OCI-LY1 (cell line): ENCODE measurements around the gene TMEM114.

Experiments used
- H2AFZ ChIP-seq: fragments of 200-600 bp; sonication (generic), shearing (Covaris generic); 2 replicates; pipeline ENCODE4 v1.6.0; 2014; ENCODE audit warnings: antibody characterized with exemption, mild to moderate bottlenecking, low read length
- H3F3A ChIP-seq: fragments of 200-600 bp; sonication (generic), shearing (Covaris generic); 2 replicates; pipeline ENCODE4 v1.6.0; 2014; ENCODE audit warnings: mild to moderate bottlenecking, antibody characterized with exemption, low read length, moderate library complexity; ENCODE audit not compliant: insufficient read depth
- H3K27ac ChIP-seq: fragments of 200-600 bp; sonication (generic); 2 replicates; pipeline ENCODE4 v1.5.1; 2014; ENCODE audit warnings: low read length, mixed run types, mild to moderate bottlenecking, low read depth; ENCODE audit not compliant: poor library complexity, severe bottlenecking
- H3K27me3 ChIP-seq: fragments of 200-600 bp; sonication (generic); 2 replicates; pipeline ENCODE4 v1.6.0; 2014; ENCODE audit warnings: antibody characterized with exemption, mild to moderate bottlenecking, low read length, moderate library complexity; ENCODE audit not compliant: insufficient read depth
- H3K36me3 ChIP-seq: fragments of 200-600 bp; sonication (generic); 2 replicates; pipeline ENCODE4 v1.6.1; 2014; ENCODE audit warnings: mild to moderate bottlenecking, antibody characterized with exemption, low read length, moderate library complexity, mixed read lengths; ENCODE audit not compliant: insufficient read depth
- H3K4me1 ChIP-seq: fragments of 200-600 bp; sonication (generic); 2 replicates; pipeline ENCODE4 v1.5.1; 2014; ENCODE audit warnings: mild to moderate bottlenecking, low read length, moderate library complexity; ENCODE audit not compliant: insufficient read depth, severe bottlenecking
- H3K4me2 ChIP-seq: fragments of 200-600 bp; sonication (generic), shearing (Covaris generic); 2 replicates; pipeline ENCODE4 v1.6.1; 2014; ENCODE audit warnings: low read length
- H3K4me3 ChIP-seq: fragments of 200-600 bp; sonication (generic); 2 replicates; pipeline ENCODE4 v1.5.1; 2014; ENCODE audit warnings: low read length, low read depth, mild to moderate bottlenecking, mixed read lengths; ENCODE audit not compliant: poor library complexity, severe bottlenecking
- H3K79me2 ChIP-seq: fragments of 200-600 bp; shearing (Covaris generic); 2 replicates; pipeline ENCODE4 v1.6.1; 2016; ENCODE audit warnings: mixed run types, low read length, mixed read lengths; ENCODE audit not compliant: insufficient read depth
- H3K9ac ChIP-seq: fragments of 200-600 bp; sonication (generic), shearing (Covaris generic); 2 replicates; pipeline ENCODE4 v1.6.1; 2014; ENCODE audit warnings: mild to moderate bottlenecking, low read length, mixed read lengths
- H3K9me2 ChIP-seq: fragments of 200-600 bp; sonication (generic), shearing (Covaris generic); 2 replicates; pipeline ENCODE4 v1.6.1; 2014; ENCODE audit warnings: low read depth, mild to moderate bottlenecking, low read length, mixed read lengths
- H3K9me3 ChIP-seq: fragments of 200-600 bp; shearing (Covaris generic); 2 replicates; pipeline ENCODE4 v1.6.1; 2014; ENCODE audit warnings: low read length, mixed read lengths
- H4K20me1 ChIP-seq: fragments of 200-600 bp; sonication (generic), shearing (Covaris generic); 2 replicates; pipeline ENCODE4 v1.6.0; 2016; ENCODE audit warnings: mild to moderate bottlenecking, low read length; ENCODE audit not compliant: insufficient read depth
- CTCF ChIP-seq: fragments of 200-600 bp; sonication (generic), shearing (Covaris generic); IDR thresholded peaks from 2 replicates; pipeline ENCODE4 v1.5.1; 2017; ENCODE audit warnings: mild to moderate bottlenecking, antibody characterized with exemption, low read length, moderate library complexity, mixed read lengths
- EZH2 ChIP-seq: fragments of 200-600 bp; sonication (generic), shearing (Covaris generic); IDR thresholded peaks from 2 replicates; pipeline ENCODE4 v1.8.0; 2017; ENCODE audit warnings: borderline replicate concordance, mixed run types, mild to moderate bottlenecking, antibody characterized with exemption, low read length, moderate library complexity, mixed read lengths

Gene TMEM114

DNA sequence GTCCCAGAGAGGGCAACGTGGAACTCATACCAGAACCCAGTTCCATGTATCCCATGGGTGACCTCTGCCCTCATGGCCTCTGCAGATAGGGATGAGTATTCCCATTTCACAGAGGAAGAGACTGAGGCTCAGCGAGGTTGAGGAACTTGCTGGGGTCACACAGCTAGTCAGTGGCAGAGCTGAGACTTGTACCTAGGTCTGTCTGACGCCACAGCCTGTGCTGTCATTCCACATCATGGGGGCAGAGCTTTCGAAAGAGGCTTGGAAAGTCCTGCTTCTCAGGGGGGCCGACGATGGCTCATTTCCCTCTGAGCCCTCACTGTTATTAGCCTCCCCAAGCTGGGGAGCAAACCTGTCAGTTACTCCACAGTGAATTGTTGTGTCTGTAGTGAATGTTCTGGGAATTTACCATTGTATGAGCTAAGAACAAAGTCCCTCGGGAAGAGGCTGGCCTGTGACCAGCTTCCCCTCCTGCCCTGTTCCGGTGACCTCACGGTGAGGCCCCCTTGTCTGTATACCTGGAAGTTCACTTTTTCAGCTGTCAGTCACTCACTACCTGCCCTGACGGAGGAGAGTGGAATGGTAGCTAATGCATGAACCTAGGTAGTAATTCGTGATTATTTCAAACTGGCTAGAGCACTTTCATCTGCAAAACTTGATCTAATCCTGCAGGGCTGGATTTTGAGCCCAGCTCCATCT is 40.1 kb upstream of the TMEM114 start:
- H3K9me2 ChIP-seq = no peaks in the 10 kb centered on the region
- no peaks in the 10 kb centered on the region for H3K4me1 ChIP-seq
- no peaks in the 10 kb centered on the region for H3K27me3 ChIP-seq
- H3K36me3 ChIP-seq = peaks cover 89% of the 10 kb centered on the region
- H3K4me3 ChIP-seq = no peak overlapping the region
- H3F3A ChIP-seq = no peaks in the 10 kb centered on the region
- TF ChIP-seq CTCF (no peak), EZH2 (no peak)
- H4K20me1 ChIP-seq = no peaks in the 10 kb centered on the region
- no peaks in the 10 kb centered on the region for H3K9me3 ChIP-seq
- H3K79me2 ChIP-seq = no peaks in the 10 kb centered on the region
- no peak overlapping the region for H3K9ac ChIP-seq
- no peak overlapping the region for H3K4me2 ChIP-seq
- no peak overlapping the region for H3K27ac ChIP-seq
- H2AFZ ChIP-seq = no peak overlapping the region

- Histone ChIP-seq H3K4me3 (no peak overlapping the region), H3K27ac (no peak overlapping the region), H3K79me2 (no peaks in the 10 kb centered on the region), H3K27me3 (no peaks in the 10 kb centered on the region), H3K9ac (no peak overlapping the region), H3K4me1 (no peaks in the 10 kb centered on the region), H3K36me3 (peaks cover 84% of the 10 kb centered on the region), H2AFZ (no peak overlapping the region), H3K9me3 (no peaks in the 10 kb centered on the region), H3F3A (no peaks in the 10 kb centered on the region), H3K9me2 (no peaks in the 10 kb centered on the region), H4K20me1 (no peaks in the 10 kb centered on the region), H3K4me2 (no peak overlapping the region)
- no peak for TF ChIP-seq CTCF
These were observed 38.8 kb upstream of the TMEM114 start for GRCh38 chr16:8628981-8629725.

GRCh38 chr16:8627456-8627855 is 37.1 kb upstream of the TMEM114 start:
- Histone ChIP-seq H3K9me3 (no peaks in the 10 kb centered on the region), H3F3A (no peaks in the 10 kb centered on the region), H2AFZ (no peak overlapping the region), H3K4me1 (peaks cover 6% of the 10 kb centered on the region), H3K4me2 (no peak overlapping the region), H3K36me3 (peaks cover 69% of the 10 kb centered on the region), H3K9me2 (no peaks in the 10 kb centered on the region), H3K27me3 (no peaks in the 10 kb centered on the region), H3K9ac (no peak overlapping the region), H4K20me1 (no peaks in the 10 kb centered on the region), H3K79me2 (peaks cover 5% of the 10 kb centered on the region), H3K27ac (no peak overlapping the region), H3K4me3 (no peak overlapping the region)
- no peak for TF ChIP-seq EZH2
- no peak for TF ChIP-seq CTCF
